GM18499 (cell line): ENCODE data around the gene SORT1.
"Not testable (repeated sequence)": the region's sequence is repeated elsewhere in the genome, so short reads cannot be mapped to it uniquely, and the experiment has no call there.

Experiments used
- ATAC-seq: cut with Tn5 transposase; IDR thresholded peaks from one replicate; pipeline ENCODE4 v1.9.1; 2021; ENCODE audit warnings: moderate number of reproducible peaks; ENCODE audit not compliant: insufficient read depth, unreplicated experiment

The SORT1 gene

GRCh38 chr1:109398343-109399225 is 866 bp upstream of the SORT1 start:
- ATAC-seq: no peak

GRCh38 chr1:109396871-109397580 is 692 bp downstream of the SORT1 start:
- ATAC-seq: no peak

- no peak for ATAC-seq
Observed at GRCh38 chr1:109396513-109396839, 1.2 kb downstream of the SORT1 start.

- ATAC-seq: no peak
Observed at GRCh38 chr1:109395602-109396512, 1.9 kb downstream of the SORT1 start.

GRCh38 chr1:109395282-109395599 is 2.5 kb downstream of the SORT1 start:
- ATAC-seq: not testable (repeated sequence)

GRCh38 chr1:109394591-109395281 is 3.0 kb downstream of the SORT1 start:
- ATAC-seq: no peak

- ATAC-seq: no peak
Observed at GRCh38 chr1:109393617-109394233, 4.0 kb downstream of the SORT1 start.

GRCh38 chr1:109392788-109393616 is 4.7 kb downstream of the SORT1 start:
- no peak for ATAC-seq

- ATAC-seq: no peak
Observed at GRCh38 chr1:109392037-109392787, 5.5 kb downstream of the SORT1 start.

- ATAC-seq: peak; percentile 77
Observed at GRCh38 chr1:109391626-109392025, 6.1 kb downstream of the SORT1 start.

- no peak for ATAC-seq
Observed at GRCh38 chr1:109391157-109391556, 6.6 kb downstream of the SORT1 start.

GRCh38 chr1:109389638-109390341 is 7.9 kb downstream of the SORT1 start:
- no peak for ATAC-seq

GRCh38 chr1:109388884-109389637 is 8.7 kb downstream of the SORT1 start:
- no peak for ATAC-seq

GRCh38 chr1:109388208-109388711 is 9.5 kb downstream of the SORT1 start:
- no peak for ATAC-seq

GRCh38 chr1:109386054-109386717 is 11.5 kb downstream of the SORT1 start:
- ATAC-seq: no peak

- ATAC-seq: no peak
Observed at GRCh38 chr1:109385417-109385816, 12.3 kb downstream of the SORT1 start.
